Thoracic aorta (tissue), 2 donors: ENCODE data around the gene COMMD3. TPM values are rescaled to one million over a fixed set of nuclear protein-coding genes. Genes with fewer than 3 reads are reported as not detected.

Source experiments
- ATAC-seq: fragments of 150-250 bp; one replicate; pipeline ENCODE4 v1.8.0; 2017; ENCODE audit warnings: low read depth; ENCODE audit not compliant: insufficient number of reproducible peaks, low FRiP score
- DNase-seq: peaks from one replicate; pipeline ENCODE4 v3.0.0-alpha.2; 2020; ENCODE audit warnings: low spot score
- H3K27ac ChIP-seq, 2 donors: fragments of 200-600 bp; sonication (generic); 1 replicate in 1 of 2; 2 replicates in 1 of 2; pipeline ENCODE4 v1.5.1; 2016; ENCODE audit warnings: mild to moderate bottlenecking in 2 of 2, moderate library complexity in 2 of 2
- H3K27me3 ChIP-seq: fragments of 200-600 bp; sonication (generic); replicated peaks from 2 replicates; pipeline ENCODE4 v1.6.0; 2016; ENCODE audit warnings: mild to moderate bottlenecking; ENCODE audit not compliant: insufficient read depth
- H3K36me3 ChIP-seq: fragments of 200-600 bp; sonication (generic); one replicate; pipeline ENCODE4 v1.5.1; 2016
- H3K4me1 ChIP-seq, 2 donors: fragments of 200-600 bp; sonication (generic); 1 replicate in 1 of 2; 2 replicates in 1 of 2; pipeline versions ENCODE4 v1.5.1 to v1.6.0; 2016; ENCODE audit warnings: low read depth in 2 of 2, mild to moderate bottlenecking in 1 of 2; ENCODE audit not compliant: control insufficient read depth in 1 of 2
- H3K4me3 ChIP-seq: fragments of 200-600 bp; sonication (generic); 2 replicates; pipeline ENCODE4 v1.5.1; 2016; ENCODE audit warnings: mild to moderate bottlenecking
- H3K9me3 ChIP-seq: fragments of 200-600 bp; sonication (generic); 2 replicates; pipeline ENCODE4 v1.5.1; 2016
- CTCF ChIP-seq: fragments of 200-600 bp; sonication (generic); IDR thresholded peaks from one replicate; pipeline ENCODE4 v1.5.1; 2019; ENCODE audit warnings: antibody characterized with exemption
- total RNA-seq, 2 donors: library from RNA; depleted of rRNA; stranded (reverse); fragments of >200 nt; gene quantifications; one replicate each; pipeline versions ENCODE4 v1.1.0 to v1.2.3, GENCODE V29; 2016

COMMD3 gene
- 10 to 100 TPM; 12.6 to 90.4 TPM for total RNA-seq

GRCh38 chr10:22316286-22317075, at the start of gene COMMD3:
Gene COMMD3 (plus strand): TSS chr10:22316388. CDS start chr10:22316418, 30 bp downstream.
- Histone ChIP-seq H3K9me3 (no peaks in the 10 kb centered on the region), H3K4me3 (peak within 1 kb of the TSS; percentile 94), H3K4me1 (peaks cover 13 to 35% of the 10 kb centered on the region in 2 donors), H3K36me3 (no peaks in the 10 kb centered on the region), H3K27me3 (no peaks in the 10 kb centered on the region), H3K27ac (peak within 1 kb of the TSS; percentile 82 to 92)
- no peak for TF ChIP-seq CTCF
- ATAC-seq (peak; percentile 70), DNase-seq (no peak)

GRCh38 chr10:22268503-22268902, 47.7 kb upstream of the COMMD3 start:
- H3K4me3 ChIP-seq, result no peak overlapping the region
- no peaks in the 10 kb centered on the region for H3K9me3 ChIP-seq
- H3K27ac ChIP-seq, result no peak overlapping the region
- H3K4me1 ChIP-seq, result no peaks in the 10 kb centered on the region
- H3K27me3 ChIP-seq, result no peaks in the 10 kb centered on the region
- DNase-seq (no peak), ATAC-seq (no peak)
- no peak for TF ChIP-seq CTCF
- H3K36me3 ChIP-seq, result no peaks in the 10 kb centered on the region

GRCh38 chr10:22271786-22272185, 44.4 kb upstream of the COMMD3 start:
- no peak overlapping the region for H3K27ac ChIP-seq
- no peaks in the 10 kb centered on the region for H3K36me3 ChIP-seq
- H3K27me3 ChIP-seq, result no peaks in the 10 kb centered on the region
- no peak for ATAC-seq
- H3K4me1 ChIP-seq, result no peaks in the 10 kb centered on the region
- no peaks in the 10 kb centered on the region for H3K9me3 ChIP-seq
- no peak overlapping the region for H3K4me3 ChIP-seq
- TF ChIP-seq CTCF, result no peak
- DNase-seq, result no peak

- no peaks in the 10 kb centered on the region for H3K9me3 ChIP-seq
- H3K4me3 ChIP-seq, result no peak overlapping the region
- no peak for TF ChIP-seq CTCF
- ATAC-seq (no peak), DNase-seq (no peak)
- H3K27ac ChIP-seq, result no peak overlapping the region
- no peaks in the 10 kb centered on the region for H3K36me3 ChIP-seq
- H3K27me3 ChIP-seq, result no peaks in the 10 kb centered on the region
- no peaks in the 10 kb centered on the region for H3K4me1 ChIP-seq
Measured at GRCh38 chr10:22278441-22278782, 37.8 kb upstream of the COMMD3 start.

GRCh38 chr10:22280078-22280477, 36.1 kb upstream of the COMMD3 start:
- Histone ChIP-seq H3K27ac (no peak overlapping the region), H3K27me3 (no peaks in the 10 kb centered on the region), H3K36me3 (no peaks in the 10 kb centered on the region), H3K4me1 (no peaks in the 10 kb centered on the region), H3K4me3 (no peak overlapping the region), H3K9me3 (no peaks in the 10 kb centered on the region)
- ATAC-seq, result no peak
- no peak for TF ChIP-seq CTCF
- no peak for DNase-seq
